Dermis blood vessel endothelial cell (primary cell): ENCODE results near the gene BRINP3. TPM values are rescaled to one million over a fixed set of nuclear protein-coding genes. Genes with fewer than 3 reads are reported as not detected.
"Not testable (repeated sequence)": the region's sequence is repeated elsewhere in the genome, so short reads cannot be mapped to it uniquely, and the experiment has no call there.

Experiments
- DNase-seq: peaks from one replicate; pipeline ENCODE4 v3.0.0; 2010
- total RNA-seq: library from RNA; depleted of rRNA; stranded (reverse); fragments of >200 nt; gene quantifications from 2 replicates; pipeline ENCODE4 v1.2.3, GENCODE V29; 2014

BRINP3 gene
- total RNA-seq, 1 donor from 2014 or later, result not detected

GRCh38 chr1:190177555-190177954 lies 300.1 kb downstream of the BRINP3 start:
- DNase-seq, result no peak

DNA sequence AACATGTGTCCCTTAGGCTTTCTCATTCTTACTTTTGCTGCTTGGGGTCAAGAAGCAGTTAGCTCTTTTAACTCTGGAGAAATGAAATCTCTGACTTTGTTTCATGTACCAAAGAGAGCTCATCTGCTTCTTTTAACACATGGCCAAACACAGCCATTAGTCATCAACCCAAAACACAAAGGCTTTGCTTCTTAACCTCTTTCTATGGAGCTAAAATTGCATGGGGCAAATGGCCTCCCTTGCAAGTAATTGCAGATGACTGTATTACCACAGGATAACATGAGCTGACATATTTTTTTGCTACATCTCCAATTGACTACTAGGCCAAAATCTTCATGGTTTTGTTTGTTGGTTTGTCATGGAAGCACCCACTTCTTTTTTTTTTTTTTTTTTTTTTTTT lies 300.9 kb downstream of the BRINP3 start:
- no peak for DNase-seq

- DNase-seq, result no peak
Observed at GRCh38 chr1:190175320-190175719, 302.3 kb downstream of the BRINP3 start.

DNA sequence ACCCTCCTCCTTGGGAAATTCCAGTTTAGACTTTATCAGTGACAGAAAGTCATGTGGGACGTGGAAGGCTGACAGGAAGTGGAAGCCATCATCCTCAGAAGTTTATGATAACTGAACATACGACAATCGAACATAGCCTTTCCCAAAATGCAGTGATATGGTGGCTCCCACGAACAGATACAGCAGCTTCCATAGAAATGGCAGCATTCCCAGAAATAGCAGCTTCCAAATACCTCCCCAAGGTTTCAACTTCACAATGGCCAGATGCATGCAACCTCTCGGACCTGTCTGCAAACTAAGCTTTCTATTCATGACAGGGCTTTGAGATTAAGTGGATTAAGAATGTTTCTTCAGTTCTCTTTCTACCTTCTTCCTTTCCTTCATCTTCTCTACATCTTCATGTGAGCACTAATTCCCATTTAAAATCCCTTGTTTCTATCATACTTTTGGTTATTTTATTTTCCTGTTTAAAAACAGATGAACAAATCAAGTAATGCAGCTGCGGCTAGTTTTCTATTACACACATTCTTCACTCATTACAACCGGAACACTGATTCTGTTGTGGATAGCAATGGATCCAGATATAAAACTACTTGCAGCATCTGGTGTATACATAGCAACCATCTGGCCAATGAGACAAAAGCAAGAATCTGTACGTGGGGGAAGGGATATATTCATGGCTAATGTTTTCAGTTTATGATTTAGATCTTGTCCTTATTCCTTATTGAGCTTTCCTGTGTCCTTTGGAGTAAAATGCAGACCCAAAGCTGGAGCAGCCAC lies 304.8 kb downstream of the BRINP3 start:
- no peak for DNase-seq

DNA sequence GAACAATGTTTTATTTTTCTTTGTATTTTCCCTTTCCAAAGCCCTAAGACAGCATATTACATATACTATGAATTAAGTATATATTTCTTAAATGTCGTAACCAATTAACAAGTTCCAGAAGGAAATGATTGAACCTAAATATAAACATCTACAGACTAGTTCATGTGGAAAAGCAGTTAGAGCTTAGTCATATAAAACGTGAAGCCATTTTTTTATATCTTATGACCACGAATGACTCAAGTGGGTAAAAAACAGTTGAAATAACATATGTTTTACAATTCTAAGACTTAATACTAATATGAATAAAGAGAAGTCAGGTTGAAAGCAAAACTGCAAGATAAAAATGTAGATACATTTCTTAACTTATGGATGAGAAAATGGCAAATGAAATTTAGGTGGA lies 307.3 kb downstream of the BRINP3 start:
- DNase-seq, result no peak

DNA sequence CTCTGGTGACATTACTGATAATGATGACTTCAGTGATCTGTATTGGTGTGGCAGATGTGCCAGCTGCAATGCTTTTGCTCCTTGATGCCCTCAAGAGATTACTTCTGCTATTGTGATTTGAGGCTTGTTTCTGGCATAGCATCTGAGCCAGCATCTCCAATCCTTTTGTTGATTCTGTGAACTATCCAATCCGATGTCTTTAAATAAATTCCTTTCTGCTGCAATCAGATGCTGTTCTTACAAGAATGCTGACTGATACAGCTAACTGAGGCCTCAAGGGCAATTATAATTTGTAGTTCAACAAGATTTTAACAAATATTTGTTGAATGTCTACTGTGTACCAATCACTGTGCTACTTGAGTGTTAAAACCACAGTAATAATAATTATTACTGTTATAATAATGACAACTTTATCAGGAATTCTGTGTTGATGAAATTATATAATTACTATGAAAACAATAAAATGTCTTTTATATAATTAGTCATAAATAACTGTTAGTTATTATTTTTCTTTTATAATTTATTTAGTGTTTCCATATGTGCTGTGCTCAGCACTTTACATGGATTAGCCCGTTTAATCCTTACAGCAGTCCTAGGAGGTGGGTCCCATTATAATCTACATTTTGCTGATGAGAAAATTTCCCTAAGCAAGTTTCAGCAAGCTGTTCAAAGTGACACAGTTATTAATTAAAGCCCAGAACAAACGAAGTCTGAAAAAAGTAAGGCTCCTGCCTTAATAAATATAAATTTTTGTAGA lies 308.2 kb downstream of the BRINP3 start:
- DNase-seq, result no peak

DNA sequence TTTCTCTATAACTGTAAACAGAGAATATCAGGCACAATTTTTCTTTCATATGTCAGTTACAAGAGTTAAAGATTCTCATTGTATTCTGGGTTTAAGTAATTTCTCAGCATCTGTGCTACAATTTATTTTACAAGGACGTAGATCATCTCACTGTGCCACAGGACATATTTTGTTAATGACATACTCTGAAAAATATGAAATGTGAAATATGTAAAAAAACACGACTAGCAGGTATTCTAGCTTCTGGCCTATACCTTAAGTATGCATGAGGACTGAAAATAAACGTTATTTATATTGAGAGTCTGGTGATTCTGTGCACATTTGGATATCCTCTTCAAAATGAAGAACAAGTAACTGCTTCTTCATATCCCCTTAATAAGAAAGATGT lies 308.8 kb downstream of the BRINP3 start:
- no peak for DNase-seq

- DNase-seq, result no peak
Observed at GRCh38 chr1:190168116-190168892, 309.4 kb downstream of the BRINP3 start.

DNA sequence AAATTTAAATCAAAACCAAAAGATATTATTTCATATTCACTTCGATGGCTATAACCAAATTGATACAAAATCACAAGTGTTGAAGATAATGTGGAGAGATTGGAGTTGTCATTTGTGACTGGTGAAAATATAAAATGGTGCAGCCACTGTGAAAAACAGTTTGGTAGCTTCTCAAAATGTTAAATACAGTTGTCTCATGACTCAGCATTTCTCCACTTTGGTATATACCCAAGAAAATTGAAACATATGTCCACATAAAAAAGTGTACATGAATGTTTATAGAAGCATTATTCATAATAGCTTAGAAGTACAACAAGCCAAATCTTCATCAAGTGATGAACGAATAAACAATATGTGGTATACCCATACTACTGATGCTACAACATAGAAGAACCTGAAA lies 318.5 kb downstream of the BRINP3 start:
- DNase-seq, result no peak

GRCh38 chr1:190154744-190155143 lies 322.9 kb downstream of the BRINP3 start:
- DNase-seq, result no peak

DNA sequence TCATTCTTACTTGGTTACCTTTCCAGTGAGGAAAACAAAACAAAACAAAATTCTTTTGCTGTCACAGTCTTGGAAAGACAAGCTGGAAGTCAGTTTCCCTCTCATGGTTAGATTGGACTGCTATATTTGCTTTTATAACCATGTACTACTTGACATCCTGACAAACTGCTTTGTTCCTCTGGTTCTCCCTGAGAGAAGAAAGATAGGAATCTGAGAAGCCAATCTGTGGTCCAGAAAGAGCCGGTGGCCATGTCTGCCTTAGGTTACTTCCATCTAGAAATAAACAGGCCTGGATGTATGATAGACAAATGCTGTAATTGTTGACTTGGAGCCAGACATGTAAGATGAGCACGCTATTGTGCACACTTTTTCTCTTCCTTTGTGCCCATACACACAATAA lies 330.0 kb downstream of the BRINP3 start:
- DNase-seq, result no peak

GRCh38 chr1:190144650-190145049 lies 333.0 kb downstream of the BRINP3 start:
- no peak for DNase-seq

DNA sequence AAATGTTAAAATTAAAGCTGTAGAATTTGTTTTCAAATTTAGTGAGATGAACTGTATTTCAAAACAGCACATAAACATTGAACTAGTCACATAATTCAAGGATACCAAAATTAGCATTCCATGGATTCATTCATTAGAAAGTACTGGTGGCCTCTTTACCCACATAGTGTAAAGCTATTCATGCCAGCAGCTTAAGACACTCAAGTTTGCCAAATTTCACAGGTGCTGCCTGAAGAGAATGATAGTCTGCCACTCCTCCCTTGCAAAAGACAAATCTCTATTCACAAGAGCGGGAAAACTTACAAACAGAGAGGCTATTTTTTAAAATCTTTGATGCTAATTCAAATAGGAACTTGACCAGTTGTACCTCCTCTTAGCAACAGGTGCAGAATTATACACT lies 337.0 kb downstream of the BRINP3 start:
- DNase-seq, result no peak

- no peak for DNase-seq
Observed at GRCh38 chr1:190138702-190139101, 339.0 kb downstream of the BRINP3 start.

DNA sequence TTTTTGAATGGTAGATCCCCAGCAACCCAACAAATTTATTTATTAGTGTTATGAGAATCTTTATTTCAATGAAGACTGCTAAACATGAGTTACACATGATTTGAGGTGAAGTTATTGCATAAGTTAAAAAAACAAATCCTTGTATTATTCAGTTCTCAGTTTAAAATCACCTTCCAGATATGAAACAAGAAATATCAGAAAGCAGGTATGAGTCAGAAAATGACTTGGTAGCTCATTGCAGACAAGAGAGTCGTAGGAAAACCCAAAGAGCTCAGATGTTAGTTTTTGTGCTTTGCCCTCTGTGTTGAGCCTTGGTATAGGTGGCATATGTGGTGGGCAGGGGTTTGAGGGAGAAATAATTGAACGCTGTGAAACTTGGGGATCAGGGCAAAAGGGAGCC lies 339.4 kb downstream of the BRINP3 start:
- DNase-seq, result no peak

DNA sequence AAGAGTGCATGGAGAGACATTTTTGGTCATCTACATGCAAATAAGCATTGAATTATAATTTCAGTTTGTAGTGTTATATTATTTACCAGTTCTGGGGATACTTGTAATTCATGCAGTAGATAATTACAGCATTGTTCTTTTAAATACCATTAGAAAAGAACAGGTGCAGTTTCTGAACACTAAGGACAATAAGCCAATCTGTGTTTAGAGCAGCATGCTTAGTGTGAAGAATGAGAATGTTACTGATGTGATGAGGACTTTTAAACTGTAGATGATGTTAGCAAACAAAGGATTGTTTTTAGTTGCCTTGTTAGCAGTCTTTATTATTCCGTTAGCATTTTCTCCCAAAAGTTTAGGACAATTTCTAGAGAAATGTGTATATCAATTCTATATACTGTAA lies 348.3 kb downstream of the BRINP3 start:
- DNase-seq, result no peak

GRCh38 chr1:190126728-190127127 lies 350.9 kb downstream of the BRINP3 start:
- DNase-seq, result no peak

DNA sequence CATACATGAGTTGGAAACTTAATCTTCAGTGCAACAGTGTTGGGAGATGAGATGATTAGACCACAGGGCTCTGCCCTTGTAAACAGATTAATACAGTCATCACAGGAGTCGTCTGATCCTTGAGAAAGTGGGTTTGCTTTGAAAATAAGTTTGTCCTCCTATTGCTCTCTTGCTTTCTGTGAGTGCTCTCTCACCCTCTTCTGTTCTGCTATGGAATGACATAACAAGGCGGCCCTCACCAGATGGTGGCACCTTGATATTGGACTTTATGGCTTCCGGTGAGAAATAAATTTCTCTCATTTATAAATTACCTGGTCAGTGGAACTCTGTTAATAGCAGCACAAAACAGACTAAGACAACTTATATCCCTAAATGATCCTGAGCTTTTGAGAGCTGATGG lies 353.6 kb downstream of the BRINP3 start:
- no peak for DNase-seq

DNA sequence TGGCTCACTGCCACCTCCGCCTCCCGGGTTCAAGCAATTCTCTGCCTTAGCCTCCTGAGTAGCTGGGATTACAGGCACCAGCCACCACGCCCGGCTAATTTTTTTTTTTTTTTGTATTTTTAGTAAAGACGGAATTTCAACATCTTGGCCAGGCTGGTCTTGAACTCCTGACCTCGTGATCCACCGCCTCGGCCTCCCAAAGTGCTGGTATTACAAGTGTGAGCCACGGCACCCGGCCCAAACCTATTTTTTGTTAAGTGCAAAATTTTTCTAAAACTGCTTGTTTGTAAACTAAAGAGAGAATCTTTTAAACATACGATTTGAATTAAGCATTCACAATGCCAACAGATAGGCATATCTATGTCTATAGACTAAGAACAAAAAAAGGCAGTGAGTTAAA lies 357.1 kb downstream of the BRINP3 start:
- not testable (repeated sequence) for DNase-seq

DNA sequence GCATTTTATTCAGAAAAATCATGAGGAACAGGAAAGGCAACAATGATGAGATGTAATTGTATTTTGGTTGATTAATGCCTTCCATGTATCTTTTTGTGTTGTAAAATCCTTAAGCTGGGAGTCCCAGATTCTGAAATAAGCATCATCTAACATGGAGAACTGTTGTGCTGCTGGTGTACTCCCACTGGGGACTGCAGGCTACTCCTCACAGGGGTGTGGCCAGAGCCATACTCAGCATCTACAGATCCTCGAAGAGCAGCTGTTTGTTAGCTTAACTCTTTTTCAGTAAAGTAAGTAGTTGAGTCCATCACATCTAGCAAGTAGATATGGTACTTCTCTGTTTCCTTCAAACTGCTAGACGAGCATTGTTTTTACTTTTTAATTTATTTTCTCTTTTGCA lies 358.0 kb downstream of the BRINP3 start:
- DNase-seq, result no peak

DNA sequence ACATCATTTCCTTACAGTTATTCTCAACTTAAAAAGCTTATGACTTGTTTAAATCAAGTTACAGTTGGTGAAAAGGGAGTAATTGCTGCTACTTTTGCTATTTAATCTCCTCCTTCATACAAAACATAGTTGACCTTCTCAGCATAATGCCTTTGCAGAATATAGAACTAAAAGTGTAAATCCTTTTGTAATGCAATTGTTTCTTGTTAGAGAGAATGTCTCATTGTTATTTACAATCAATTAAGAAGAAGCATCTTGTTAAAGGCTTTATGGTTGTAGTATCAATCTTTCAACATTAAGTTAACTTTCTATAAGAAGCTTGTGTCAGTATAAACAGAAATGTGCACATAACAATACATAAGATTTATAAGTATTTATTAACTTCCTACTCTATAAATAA lies 360.7 kb downstream of the BRINP3 start:
- no peak for DNase-seq

DNA sequence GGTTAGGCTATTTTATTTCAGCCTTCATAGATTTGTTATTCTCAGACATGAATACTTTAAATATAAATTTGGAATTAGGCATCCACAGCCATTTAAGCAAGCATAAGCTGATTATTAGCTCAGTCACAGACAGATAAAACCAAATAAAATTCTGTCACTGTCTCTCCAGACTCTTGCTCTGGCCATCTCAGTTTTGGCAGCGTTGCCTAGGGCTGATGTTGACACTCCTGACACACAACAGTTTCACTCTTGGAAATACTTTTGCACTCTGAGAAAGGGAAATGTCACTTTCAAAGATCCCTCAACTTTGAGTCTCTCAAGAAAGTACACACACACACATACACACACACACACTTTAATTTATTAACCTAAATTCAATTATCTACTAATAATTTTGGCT lies 372.7 kb downstream of the BRINP3 start:
- no peak for DNase-seq

DNA sequence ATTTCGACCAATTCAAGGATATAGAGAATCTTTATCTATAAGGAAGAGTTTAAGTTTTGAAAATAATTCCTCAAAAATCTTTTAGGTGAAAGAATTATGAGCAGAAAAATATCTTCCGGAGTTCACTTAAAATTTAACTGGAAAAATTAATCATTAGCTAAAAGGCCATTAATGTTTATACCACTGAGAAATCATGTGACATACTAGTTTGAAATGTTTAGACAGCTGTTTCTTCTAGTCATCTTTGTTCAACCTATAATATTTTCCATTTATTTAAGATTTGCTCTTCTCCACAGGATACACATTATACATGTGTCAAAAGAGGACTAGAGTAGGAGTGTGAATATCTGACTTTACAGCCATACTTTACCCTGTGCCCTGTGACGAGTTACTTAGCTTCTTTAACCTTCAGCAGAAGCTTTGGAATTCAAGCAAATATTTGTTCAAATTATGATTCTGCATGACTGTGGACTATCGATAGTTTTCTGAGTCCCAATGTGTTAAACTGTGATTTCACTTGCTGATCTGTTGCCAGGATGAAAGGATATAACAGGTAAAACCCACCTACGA lies 374.8 kb downstream of the BRINP3 start:
- DNase-seq, result no peak
